ENCODE data around the gene SFSWAP. TPM values are rescaled to one million over a fixed set of nuclear protein-coding genes. Genes with fewer than 3 reads are reported as not detected.

SFSWAP gene
- total RNA-seq, 2 donors from 2014 or later = 27.3 to 29.2 TPM

- DNase-seq (ENCODE audit: low spot score) = no peak
- intact Hi-C loops (cut with DNase I) = no loop called here
Observed at GRCh38 chr12:131835616-131836171, 124.8 kb downstream of the SFSWAP start.

GRCh38 chr12:131836193-131836592 lies 125.3 kb downstream of the SFSWAP start:
- intact Hi-C loops (cut with DNase I) = no loop called here
- no peak for DNase-seq (ENCODE audit: low spot score)

GRCh38 chr12:131836714-131837397 lies 126.0 kb downstream of the SFSWAP start:
- intact Hi-C loops (cut with DNase I) = no loop called here
- no peak for DNase-seq (ENCODE audit: low spot score)

- intact Hi-C loops (cut with DNase I) = no loop called here
- no peak for DNase-seq (ENCODE audit: low spot score)
Observed at GRCh38 chr12:131840643-131841416, 129.9 kb downstream of the SFSWAP start.

GRCh38 chr12:131841547-131841946 lies 130.7 kb downstream of the SFSWAP start:
- intact Hi-C loops (cut with DNase I) = no loop called here
- DNase-seq (ENCODE audit: low spot score) = no peak

GRCh38 chr12:131842169-131842568 lies 131.3 kb downstream of the SFSWAP start:
- intact Hi-C loops (cut with DNase I) = no loop called here

GRCh38 chr12:131843527-131843926 lies 132.6 kb downstream of the SFSWAP start:
- intact Hi-C loops (cut with DNase I) = no loop called here
- DNase-seq (ENCODE audit: low spot score) = no peak

More at GRCh38 chr12:131842169-131842568, 131.3 kb downstream of the SFSWAP start:
- no peak for DNase-seq (ENCODE audit: low spot score)

GRCh38 chr12:131844140-131844539 lies 133.2 kb downstream of the SFSWAP start:
- no peak for DNase-seq (ENCODE audit: low spot score)

GRCh38 chr12:131844656-131845055 lies 133.8 kb downstream of the SFSWAP start:
- intact Hi-C loops (cut with DNase I) = no loop called here

More at GRCh38 chr12:131844140-131844539, 133.2 kb downstream of the SFSWAP start:
- intact Hi-C loops (cut with DNase I) = no loop called here

GRCh38 chr12:131845121-131845520 lies 134.2 kb downstream of the SFSWAP start:
- intact Hi-C loops (cut with DNase I) = no loop called here
- no peak for DNase-seq (ENCODE audit: low spot score)

More at GRCh38 chr12:131844656-131845055, 133.8 kb downstream of the SFSWAP start:
- DNase-seq (ENCODE audit: low spot score) = no peak

- intact Hi-C loops (cut with DNase I) = no loop called here
- DNase-seq (ENCODE audit: low spot score) = no peak
Observed at GRCh38 chr12:131847456-131847855, 136.6 kb downstream of the SFSWAP start.

GRCh38 chr12:131848753-131849152 lies 137.9 kb downstream of the SFSWAP start:
- intact Hi-C loops (cut with DNase I) = no loop called here
- no peak for DNase-seq (ENCODE audit: low spot score)

Other genes starting within 250 kb of the SFSWAP start
- 1 to 10 TPM; 4.3 to 5.8 TPM for gene MMP17, start 117.3 kb downstream of the SFSWAP start, total RNA-seq
- gene ULK1, start 183.5 kb downstream of the SFSWAP start, total RNA-seq = 10 to 100 TPM; 23.0 to 23.8 TPM
- 10 to 100 TPM; 12.5 to 16.1 TPM for gene PUS1, start 218.2 kb downstream of the SFSWAP start, total RNA-seq
- gene EP400, start 238.9 kb downstream of the SFSWAP start, total RNA-seq = 10 to 100 TPM; 32.6 to 35.2 TPM